ENCODE results near the gene LRRC46.

Gene LRRC46

DNA sequence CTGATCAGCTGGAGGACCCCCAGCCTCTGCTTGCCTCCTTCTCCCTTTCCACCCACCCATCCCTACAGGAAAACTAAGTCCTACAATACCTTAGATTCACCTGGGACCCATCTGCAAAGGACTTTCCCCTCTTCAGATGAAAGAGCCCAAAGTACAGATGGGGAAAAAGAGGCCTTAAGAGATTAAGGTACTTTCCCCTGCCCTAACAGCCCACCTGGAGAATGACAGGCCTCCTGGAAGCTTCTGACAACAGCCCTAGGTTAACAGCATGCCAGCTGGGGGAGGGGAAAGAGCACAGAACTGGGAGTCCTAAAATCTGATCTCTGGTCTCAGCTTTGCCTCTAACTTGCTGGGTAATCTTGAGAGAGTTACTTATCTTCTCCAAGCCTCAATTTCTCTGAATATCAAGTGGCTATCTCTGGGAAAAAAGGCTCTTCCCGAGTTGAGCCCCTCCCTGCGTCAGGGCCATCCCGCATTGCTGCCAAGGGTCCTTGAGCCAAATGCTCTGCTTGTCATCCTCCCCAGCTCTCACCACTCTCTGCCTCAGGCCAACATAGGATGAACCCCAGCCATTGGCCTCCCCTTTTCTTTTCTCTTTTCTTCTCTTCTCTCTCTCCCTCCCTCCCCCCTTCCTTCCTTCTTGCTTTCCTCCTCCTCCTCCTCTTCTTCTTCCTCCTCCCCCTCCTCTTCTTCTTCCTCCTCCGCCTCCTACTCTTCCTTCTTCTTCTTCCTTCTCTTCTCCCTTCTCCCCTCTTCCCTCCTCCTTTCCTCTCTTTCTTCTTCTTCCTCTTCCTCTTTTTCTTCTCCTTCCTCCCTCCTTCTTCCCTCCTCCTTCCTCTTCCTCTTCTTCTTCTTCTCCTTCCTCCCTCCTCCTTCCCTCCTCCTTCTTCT is 42.0 kb downstream of the LRRC46 start:
- DNase-seq (ENCODE audit: insufficient read length, low spot score) (no peak), FAIRE-seq (no peak)

GRCh38 chr17:47875011-47875985 is 43.8 kb downstream of the LRRC46 start:
- FAIRE-seq: peak; percentile 94
- peak; percentile 59 for DNase-seq (ENCODE audit: insufficient read length, low spot score)

GRCh38 chr17:47877368-47878034 is 46.0 kb downstream of the LRRC46 start:
- no peak for FAIRE-seq

GRCh38 chr17:47878203-47879027 is 46.9 kb downstream of the LRRC46 start:
- no peak for DNase-seq (ENCODE audit: insufficient read length, low spot score)
- no peak for FAIRE-seq

More at GRCh38 chr17:47877368-47878034, 46.0 kb downstream of the LRRC46 start:
- no peak for DNase-seq (ENCODE audit: insufficient read length, low spot score)

DNA sequence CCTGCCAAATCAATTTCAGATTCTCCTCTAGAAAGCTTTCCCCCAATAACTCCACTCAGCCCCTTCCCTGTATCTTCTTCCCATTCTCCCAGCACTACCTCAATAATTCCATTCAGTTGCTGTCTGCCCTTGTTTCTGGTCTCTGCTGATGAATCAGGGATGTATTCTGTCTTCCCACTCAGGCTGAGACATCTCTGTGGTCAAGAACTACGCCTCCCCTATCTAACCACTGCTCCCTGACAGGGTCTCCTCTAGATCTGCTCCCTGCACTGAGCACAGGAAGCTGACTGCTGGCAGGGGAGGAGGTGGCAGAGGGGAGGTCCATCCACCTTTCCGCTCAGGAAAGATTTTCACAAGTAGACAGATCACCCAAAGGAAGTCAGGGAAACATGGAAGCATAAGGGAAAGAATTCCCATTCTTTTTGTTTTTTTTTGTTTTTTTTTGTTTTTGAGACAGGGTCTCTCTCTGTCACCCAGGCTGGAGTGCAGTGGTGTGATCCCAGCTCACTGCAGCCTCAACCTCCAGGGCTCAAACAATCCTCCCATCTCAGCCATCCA is 47.6 kb downstream of the LRRC46 start:
- DNase-seq (ENCODE audit: insufficient read length, low spot score): no peak
- peak; percentile 95 for FAIRE-seq

DNA sequence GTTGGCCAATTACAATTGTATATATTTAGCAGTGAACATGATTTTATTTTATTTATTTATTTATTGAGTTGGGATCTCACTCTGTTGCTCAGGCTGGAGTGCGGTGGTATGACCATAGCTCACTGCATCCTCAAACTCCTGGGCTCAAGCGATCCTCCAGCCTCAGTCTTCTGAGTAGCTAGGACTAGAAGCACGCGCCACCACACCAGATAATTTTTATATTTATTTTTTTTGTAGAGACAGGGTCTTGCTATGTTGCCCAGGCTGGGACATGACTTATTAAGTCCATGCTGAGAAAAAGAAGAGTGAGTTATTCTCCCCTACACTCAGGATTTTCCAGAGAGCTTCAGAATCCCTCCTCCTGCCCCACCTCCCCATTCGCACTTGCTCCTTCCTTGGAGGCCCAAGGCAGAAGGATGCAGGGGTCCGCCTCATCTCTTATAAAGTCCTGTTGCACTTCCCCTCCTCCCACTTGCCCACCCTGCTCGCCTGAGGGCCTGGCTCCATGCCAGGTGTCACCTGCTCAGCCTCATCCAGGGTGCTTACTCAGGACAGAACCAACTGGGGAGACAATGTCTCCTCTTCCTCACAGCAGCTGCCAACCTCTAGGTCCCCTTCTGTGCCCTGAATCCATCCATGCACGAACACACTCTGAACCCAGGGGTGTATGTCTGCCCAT is 48.4 kb downstream of the LRRC46 start:
- DNase-seq (ENCODE audit: insufficient read length, low spot score) (no peak), FAIRE-seq (peak; percentile 71)

- peak; percentile 65 for DNase-seq (ENCODE audit: insufficient read length, low spot score)
- FAIRE-seq: peak; percentile 75
These were observed 50.8 kb downstream of the LRRC46 start for GRCh38 chr17:47882247-47882646.

DNA sequence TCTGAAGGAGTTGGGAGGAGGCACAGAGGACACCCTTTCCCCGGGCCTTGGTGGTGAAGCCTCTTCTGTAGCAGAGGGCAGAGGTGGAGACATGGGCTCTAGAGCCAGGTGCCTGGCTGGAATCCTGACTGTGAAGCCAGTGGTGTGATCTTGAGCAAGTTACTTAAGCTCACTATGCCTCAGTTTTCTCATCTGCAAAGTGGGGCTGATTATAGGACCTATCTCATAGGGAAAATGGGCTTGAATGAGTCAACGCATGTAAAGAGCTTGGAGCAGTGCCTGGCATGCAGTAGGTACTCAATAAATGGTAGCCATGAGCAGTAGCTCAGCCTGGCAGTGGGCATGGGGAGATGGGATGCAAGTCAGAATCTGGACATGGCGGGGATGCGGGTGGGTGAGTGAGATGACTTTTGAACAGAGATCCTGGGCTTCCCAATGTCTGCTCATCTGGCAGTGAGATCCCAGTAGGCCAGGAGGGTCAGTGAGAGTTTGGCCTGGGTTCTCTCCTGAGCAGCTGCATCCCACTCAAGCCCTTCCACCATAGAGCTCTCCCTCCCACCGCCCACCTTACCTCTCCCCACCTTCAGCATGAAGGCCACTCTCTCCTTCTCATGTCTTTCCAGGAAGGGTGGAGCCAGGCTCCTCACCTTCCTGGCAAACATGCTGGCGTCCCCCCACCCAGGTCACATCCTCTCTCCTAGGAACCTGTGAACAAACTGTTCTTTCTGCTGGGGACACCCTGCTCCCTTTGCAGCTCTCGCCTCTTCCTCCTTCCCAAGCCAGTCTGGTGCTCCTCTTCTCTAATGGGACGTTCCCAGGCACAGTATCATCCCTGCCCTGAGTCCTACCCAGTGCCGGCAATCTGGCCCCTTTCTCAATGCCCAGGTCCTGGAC is 51.5 kb downstream of the LRRC46 start:
- no peak for DNase-seq (ENCODE audit: insufficient read length, low spot score)
- no peak for FAIRE-seq

DNA sequence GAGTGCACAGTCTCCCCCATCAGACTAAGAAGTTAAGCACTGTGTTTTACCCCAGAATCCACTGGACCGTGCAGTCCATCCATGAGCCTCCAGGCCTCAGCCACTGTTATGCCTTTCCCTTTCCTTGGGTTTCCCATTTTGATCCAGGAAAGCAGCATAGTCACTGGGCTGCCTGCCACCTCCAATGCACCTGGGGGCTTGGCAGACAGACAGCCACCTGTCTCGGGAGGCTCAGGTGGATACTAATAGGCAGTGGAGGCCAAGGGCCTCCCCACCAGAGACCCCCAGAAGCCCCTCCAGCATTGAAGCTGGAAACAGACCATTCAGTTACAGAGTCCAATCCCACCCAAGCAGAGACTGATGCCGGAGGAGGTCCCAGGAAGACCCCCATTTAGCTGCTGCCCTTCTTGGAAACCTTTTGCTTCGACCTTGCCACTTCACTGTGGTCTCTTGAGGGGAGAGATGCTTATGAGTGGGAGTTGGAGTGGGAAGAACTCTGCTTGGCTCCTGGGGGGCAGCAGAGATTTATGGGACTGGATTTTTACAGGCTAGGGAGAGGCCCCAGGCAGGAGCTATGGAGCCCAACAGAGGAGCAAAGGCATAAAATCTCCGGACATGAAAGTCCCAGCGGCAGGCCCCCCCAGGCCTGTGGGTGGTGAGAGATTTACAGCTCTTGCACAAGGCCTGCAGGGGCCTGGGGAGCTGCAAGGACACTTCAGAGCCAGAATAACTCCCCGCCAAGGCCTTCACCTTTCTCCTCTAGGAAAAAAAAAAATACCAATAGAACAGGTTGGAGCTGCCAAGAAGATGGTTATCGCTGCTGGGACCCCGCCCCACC is 52.3 kb downstream of the LRRC46 start:
- DNase-seq (ENCODE audit: insufficient read length, low spot score) (no peak), FAIRE-seq (no peak)

GRCh38 chr17:47884427-47884740 is 52.9 kb downstream of the LRRC46 start:
- DNase-seq (ENCODE audit: insufficient read length, low spot score) (no peak), FAIRE-seq (no peak)

DNA sequence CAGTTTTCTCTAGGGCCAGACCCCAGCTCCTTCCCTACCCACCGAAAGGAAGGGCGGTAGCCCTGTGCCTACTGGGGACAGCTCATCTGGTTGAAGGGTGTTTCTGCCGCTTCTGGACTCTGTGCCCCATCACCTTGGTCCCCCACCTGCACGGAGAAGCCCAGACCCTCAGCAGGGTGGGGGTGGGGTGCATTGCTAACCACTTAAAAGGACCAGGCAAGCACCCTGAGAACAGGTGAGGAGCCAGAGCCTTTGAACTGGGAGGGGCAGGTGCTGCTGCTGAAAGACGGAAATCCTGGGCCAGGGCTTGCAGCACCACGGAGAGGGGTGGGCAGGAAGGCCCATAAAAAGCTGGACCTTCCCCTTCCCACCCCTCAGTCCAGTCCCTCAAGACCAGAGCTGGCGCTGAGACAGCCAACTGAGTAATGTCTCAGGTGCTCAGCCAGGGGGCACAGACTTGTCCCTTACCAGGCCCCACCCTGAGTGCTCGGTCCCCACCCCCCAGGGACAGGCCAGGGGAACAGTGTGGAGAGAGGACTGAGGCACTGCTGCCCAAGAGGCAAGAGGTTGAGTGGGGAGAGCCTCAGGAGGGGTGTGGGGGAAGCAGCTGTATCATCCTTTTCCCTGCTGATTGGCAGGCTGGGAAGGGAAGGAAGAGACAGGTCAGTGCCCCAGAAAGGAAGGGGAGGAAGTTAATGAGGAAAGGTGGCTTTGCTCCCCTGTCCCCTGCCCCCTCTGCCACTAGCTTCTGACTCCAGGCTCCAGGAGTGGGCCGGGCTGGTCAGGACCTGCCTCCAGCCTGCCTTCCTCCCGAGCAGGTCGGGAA is 53.6 kb downstream of the LRRC46 start:
- FAIRE-seq (no peak), DNase-seq (ENCODE audit: insufficient read length, low spot score) (no peak)
